Uterus (tissue), 4 donors: ENCODE data around the gene CAMTA1. TPM values are rescaled to one million over a fixed set of nuclear protein-coding genes. Genes with fewer than 3 reads are reported as not detected.

ENCODE experiments used
- DNase-seq, 2 donors: peaks; one replicate each; pipeline ENCODE4 v3.0.0-alpha.2; 2019 to 2020
- H3K27ac ChIP-seq, 2 donors: fragments of 200-600 bp; sonication (generic); 1 replicate in 1 of 2; 2 replicates in 1 of 2; pipeline ENCODE4 v1.5.1; 2016 to 2018
- H3K27me3 ChIP-seq, 2 donors: fragments of 200-600 bp; sonication (generic); one replicate each; pipeline ENCODE4 v1.5.1; 2018 to 2019; ENCODE audit warnings: control low read depth in 1 of 2
- H3K36me3 ChIP-seq, 2 donors: fragments of 200-600 bp; sonication (generic); one replicate each; pipeline ENCODE4 v1.5.1; 2019; ENCODE audit warnings: control low read depth in 1 of 2
- H3K4me1 ChIP-seq, 2 donors: fragments of 200-600 bp; sonication (generic); one replicate each; pipeline ENCODE4 v1.5.1; 2018 to 2019; ENCODE audit warnings: control low read depth in 1 of 2
- H3K4me3 ChIP-seq, 2 donors: fragments of 200-600 bp; sonication (generic); 1 replicate in 1 of 2; 2 replicates in 1 of 2; pipeline ENCODE4 v1.5.1; 2018 to 2019; ENCODE audit warnings: mild to moderate bottlenecking in 1 of 2
- H3K9me3 ChIP-seq, 2 donors: fragments of 200-600 bp; sonication (generic); one replicate each; pipeline ENCODE4 v1.5.1; 2019; ENCODE audit warnings: control low read depth in 1 of 2
- POLR2A ChIP-seq, 2 donors: fragments of 450-650 bp; IDR thresholded peaks; one replicate each; pipeline ENCODE4 v1.6.1; 2016; ENCODE audit warnings: antibody characterized with exemption in 2 of 2, mild to moderate bottlenecking in 1 of 2, moderate library complexity in 1 of 2
- intact Hi-C: fragments of 100-400 bp; cut with DNase I; formaldehyde crosslinking; loops from one replicate; pipeline ENCODE4 v1.15.1; 2023; ENCODE audit warnings: low total_unique reads
- total RNA-seq, 4 donors: library from RNA; depleted of rRNA in 3 of 4; stranded (reverse); fragments of >200 nt in 3 of 4; gene quantifications; one replicate each; pipeline versions ENCODE4 v1.1.0 to v1.2.4, GENCODE V29; 2014 to 2023
- TF ChIP-seq, protein P1 (sequence below), 4 experiments: fragments of 200-600 bp in 2 of 4; fragments of 450-650 bp in 2 of 4; sonication (generic) in 2 of 4; IDR thresholded peaks; one replicate each; pipeline ENCODE4 v1.5.1; 2016 to 2019; ENCODE audit warnings: antibody characterized with exemption in 4 of 4, mild to moderate bottlenecking in 2 of 4, moderate library complexity in 1 of 4
- donor health status: DM: yes; HTN: yes; CAD: no.

Gene CAMTA1
- total RNA-seq, 4 donors from 2014 or later = 29.7 to 427 (median 64.8) TPM

DNA sequence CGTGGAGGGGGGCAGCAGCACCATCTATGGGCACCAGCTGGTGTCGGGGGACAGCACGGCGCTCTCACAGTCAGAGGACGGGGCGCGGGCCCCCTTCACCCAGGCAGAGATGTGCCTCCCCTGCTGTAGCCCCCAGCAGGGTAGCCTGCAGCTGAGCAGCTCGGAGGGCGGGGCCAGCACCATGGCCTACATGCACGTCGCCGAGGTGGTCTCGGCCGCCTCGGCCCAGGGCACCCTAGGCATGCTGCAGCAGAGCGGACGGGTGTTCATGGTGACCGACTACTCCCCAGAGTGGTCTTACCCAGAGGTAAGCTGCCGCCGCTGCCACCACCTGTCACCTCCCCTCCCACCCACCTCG lies 879.6 kb downstream of the CAMTA1 start:
- H3K4me3 ChIP-seq = no peak overlapping the region
- H3K27ac ChIP-seq = no peak overlapping the region
- no peaks in the 10 kb centered on the region for H3K9me3 ChIP-seq
- no peak for DNase-seq
- no peaks in the 10 kb centered on the region for H3K36me3 ChIP-seq
- TF ChIP-seq, protein P1, sequence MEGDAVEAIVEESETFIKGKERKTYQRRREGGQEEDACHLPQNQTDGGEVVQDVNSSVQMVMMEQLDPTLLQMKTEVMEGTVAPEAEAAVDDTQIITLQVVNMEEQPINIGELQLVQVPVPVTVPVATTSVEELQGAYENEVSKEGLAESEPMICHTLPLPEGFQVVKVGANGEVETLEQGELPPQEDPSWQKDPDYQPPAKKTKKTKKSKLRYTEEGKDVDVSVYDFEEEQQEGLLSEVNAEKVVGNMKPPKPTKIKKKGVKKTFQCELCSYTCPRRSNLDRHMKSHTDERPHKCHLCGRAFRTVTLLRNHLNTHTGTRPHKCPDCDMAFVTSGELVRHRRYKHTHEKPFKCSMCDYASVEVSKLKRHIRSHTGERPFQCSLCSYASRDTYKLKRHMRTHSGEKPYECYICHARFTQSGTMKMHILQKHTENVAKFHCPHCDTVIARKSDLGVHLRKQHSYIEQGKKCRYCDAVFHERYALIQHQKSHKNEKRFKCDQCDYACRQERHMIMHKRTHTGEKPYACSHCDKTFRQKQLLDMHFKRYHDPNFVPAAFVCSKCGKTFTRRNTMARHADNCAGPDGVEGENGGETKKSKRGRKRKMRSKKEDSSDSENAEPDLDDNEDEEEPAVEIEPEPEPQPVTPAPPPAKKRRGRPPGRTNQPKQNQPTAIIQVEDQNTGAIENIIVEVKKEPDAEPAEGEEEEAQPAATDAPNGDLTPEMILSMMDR (IDR thresholded peaks at IDR 0.05) = no peak
- no peaks in the 10 kb centered on the region for H3K27me3 ChIP-seq
- intact Hi-C loops = loop anchor here (5.0 kb wide), 1 partner anchor 87 kb away; no protein-coding TSS in a partner anchor
- no peaks in the 10 kb centered on the region for H3K4me1 ChIP-seq

DNA sequence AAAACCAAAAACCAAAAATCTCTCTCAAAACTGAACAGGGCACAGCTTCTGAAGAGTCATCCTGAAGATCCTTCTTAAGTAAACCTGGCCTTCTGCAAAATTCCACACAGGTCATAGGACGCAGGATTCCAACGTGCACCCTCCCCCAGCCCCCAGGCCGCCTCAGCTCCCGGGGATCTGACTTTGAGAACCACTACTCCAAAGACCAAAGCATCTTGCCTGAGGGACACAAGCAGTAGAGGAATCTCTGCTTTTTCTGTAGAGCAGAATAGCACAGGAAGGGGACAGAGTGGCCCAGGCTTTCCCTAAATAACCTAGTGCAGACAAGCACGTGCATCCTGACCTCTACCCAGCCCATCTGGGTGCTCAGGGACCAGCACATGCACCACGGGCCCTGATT lies 881.0 kb downstream of the CAMTA1 start:
- TF ChIP-seq, protein P1 (IDR thresholded peaks at IDR 0.05) = no peak
- TF ChIP-seq POLR2A (IDR thresholded peaks at IDR 0.05) = no peak
- Histone ChIP-seq H3K36me3 (no peaks in the 10 kb centered on the region), H3K9me3 (no peaks in the 10 kb centered on the region), H3K27ac (no peak overlapping the region), H3K4me3 (no peak overlapping the region), H3K4me1 (no peaks in the 10 kb centered on the region), H3K27me3 (no peaks in the 10 kb centered on the region)
- intact Hi-C loops = loop anchor here (5.0 kb wide), 1 partner anchor 86 kb away; no protein-coding TSS in a partner anchor
- DNase-seq = no peak

DNA sequence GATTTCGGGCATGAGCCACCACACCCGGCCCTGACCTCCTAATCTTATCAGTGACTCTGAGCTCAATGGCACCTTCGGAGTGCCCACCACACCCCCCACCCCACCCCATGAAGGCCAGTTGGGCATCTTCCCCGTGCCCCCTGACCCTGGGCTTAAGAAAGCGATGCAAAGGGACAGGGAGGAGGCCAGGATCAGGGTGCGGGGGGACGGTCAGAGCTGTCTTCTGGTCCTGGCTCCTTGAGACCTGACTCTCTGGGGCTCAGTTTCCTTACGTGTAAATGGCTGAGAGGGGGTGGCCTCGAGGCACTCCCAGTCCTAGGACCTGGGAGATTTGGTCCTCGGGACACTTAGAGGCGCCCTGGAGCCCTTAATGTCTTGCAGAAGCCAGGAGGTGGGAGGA lies 881.9 kb downstream of the CAMTA1 start:
- no peak for DNase-seq
- H3K27me3 ChIP-seq = no peaks in the 10 kb centered on the region
- H3K36me3 ChIP-seq = no peaks in the 10 kb centered on the region
- TF ChIP-seq, protein P1 (IDR thresholded peaks at IDR 0.05) = no peak
- TF ChIP-seq POLR2A (IDR thresholded peaks at IDR 0.05) = no peak
- H3K27ac ChIP-seq = no peak overlapping the region
- no peak overlapping the region for H3K4me3 ChIP-seq
- H3K4me1 ChIP-seq = no peaks in the 10 kb centered on the region
- no peaks in the 10 kb centered on the region for H3K9me3 ChIP-seq
- intact Hi-C loops = loop anchor here (5.0 kb wide), 1 partner anchor 85 kb away; no protein-coding TSS in a partner anchor

DNA sequence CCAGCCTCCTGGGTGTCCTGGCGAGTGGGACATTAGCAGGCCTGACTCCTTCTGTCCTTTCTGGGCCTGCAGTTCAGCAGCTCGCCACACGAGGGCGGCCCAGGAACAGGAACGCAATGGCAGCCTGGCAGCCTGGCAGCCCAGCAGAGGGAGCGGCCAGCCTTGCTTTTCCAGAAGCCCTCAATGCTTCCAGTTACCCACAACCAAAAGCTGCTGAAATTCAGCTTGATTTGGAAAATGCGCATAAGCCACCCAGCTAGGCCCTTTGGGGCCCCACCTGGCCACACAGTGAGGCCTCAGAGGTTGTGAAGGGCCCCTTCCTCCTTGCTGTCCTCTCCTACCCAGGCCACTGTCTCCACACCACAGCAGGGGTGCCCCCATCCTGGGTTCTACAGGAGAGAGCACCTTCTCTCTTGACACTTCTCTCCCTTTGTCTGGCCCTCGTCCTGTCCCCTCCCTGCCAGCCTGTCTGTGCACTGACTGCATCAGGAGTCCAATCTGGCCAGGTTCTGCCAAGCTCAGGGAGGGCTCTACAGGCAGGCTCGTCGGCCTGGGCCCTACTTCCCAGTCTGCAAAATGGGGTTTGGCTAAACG lies 882.5 kb downstream of the CAMTA1 start:
- no peak for TF ChIP-seq POLR2A (IDR thresholded peaks at IDR 0.05)
- TF ChIP-seq, protein P1 (IDR thresholded peaks at IDR 0.05) = peak; percentile 99 to 100 (median 100)
- no peaks in the 10 kb centered on the region for H3K4me1 ChIP-seq
- DNase-seq = peak; percentile 82 to 87
- no peaks in the 10 kb centered on the region for H3K9me3 ChIP-seq
- H3K27ac ChIP-seq = no peak overlapping the region
- H3K36me3 ChIP-seq = no peaks in the 10 kb centered on the region
- intact Hi-C loops = loop anchor here (5.0 kb wide), 1 partner anchor 85 kb away; no protein-coding TSS in a partner anchor
- H3K27me3 ChIP-seq = no peaks in the 10 kb centered on the region
- no peak overlapping the region for H3K4me3 ChIP-seq

DNA sequence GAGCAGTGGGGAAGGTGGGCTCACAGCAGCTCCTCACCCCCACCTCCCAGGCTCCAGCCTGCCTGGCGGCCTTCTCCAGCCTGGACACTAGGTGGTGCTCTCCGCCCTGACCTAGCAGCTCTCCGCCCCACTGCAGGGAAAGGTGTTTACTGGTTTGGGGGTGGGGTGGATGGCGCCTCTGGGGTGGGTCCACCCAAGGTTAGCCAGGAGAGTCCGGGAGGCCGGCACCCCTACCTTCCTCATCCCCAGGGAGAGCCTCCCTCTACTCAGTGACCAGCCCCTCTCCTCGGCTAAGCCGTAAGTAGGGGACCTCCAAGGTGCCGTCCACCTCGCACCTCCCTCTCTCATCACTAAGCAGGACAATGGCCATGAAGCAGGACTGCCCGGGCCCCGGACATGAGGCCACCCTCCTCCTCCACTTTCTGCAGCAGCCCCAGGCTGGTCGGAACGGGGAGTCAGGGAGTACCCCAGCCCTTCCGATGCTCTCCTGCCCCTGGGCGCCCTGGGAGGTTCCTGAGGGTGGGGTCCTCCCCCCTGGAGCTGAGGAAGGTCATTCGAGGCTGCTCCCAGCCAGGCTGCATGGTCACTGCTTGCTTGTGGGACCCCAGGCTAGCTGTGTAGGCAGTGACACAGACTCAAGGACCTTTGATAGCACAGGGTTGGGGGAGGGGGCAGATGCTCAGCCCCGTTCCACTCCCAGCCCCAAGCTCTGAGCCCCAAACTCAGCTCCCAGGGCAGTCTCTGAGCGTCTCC lies 884.5 kb downstream of the CAMTA1 start:
- TF ChIP-seq POLR2A (IDR thresholded peaks at IDR 0.05) = no peak
- TF ChIP-seq, protein P1 (IDR thresholded peaks at IDR 0.05) = peak; percentile 50 to 69 (median 61)
- H3K4me3 ChIP-seq = no peak overlapping the region

More for the DNA sequence above, 884.5 kb downstream of the CAMTA1 start:
- H3K36me3 ChIP-seq = no peaks in the 10 kb centered on the region
- H3K27ac ChIP-seq = no peak overlapping the region
- intact Hi-C loops = loop anchor here (5.0 kb wide), 1 partner anchor 83 kb away; no protein-coding TSS in a partner anchor
- H3K9me3 ChIP-seq = no peaks in the 10 kb centered on the region
- no peaks in the 10 kb centered on the region for H3K4me1 ChIP-seq
- H3K27me3 ChIP-seq = no peaks in the 10 kb centered on the region
- DNase-seq = peak in 1 of 2 donors; percentile 29
